HCT116 (cell line): ENCODE results near the gene CSTPP1. TPM values are rescaled to one million over a fixed set of nuclear protein-coding genes. Genes with fewer than 3 reads are reported as not detected.

Experiments
- ATAC-seq: fragments of 200-7000 bp; cut with Tn5 transposase; 2 replicates; pipeline ENCODE4 v1.9.1; 2020; ENCODE audit warnings: mild to moderate bottlenecking, moderate library complexity
- BruUV-seq: library from RNA; stranded (reverse); fragments of 400-500 nt; replicated peaks from 2 replicates; lab custom pipeline; 2021; lab: Mats Ljungman, UMichigan
- CTCF ChIA-PET: fragments of 300-600 bp; sonication (Branson Sonifier 250); formaldehyde crosslinking; loops from one replicate; lab custom pipeline; 2021; ENCODE audit warnings: antibody characterized with exemption; lab: Charles Lee
- POLR2A ChIA-PET: fragments of 300-600, 350-600 bp; sonication (Branson Sonifier 250); formaldehyde crosslinking; loops from one replicate; lab custom pipeline; 2021; ENCODE audit warnings: antibody characterized with exemption; lab: Charles Lee
- RAD21 ChIA-PET, 2 experiments: fragments of 300-600 bp; sonication (Branson Sonifier 250); formaldehyde crosslinking; loops; one replicate each; lab custom pipeline; 2023; ENCODE audit warnings: low total read pairs in 2 of 2; ENCODE audit not compliant: uncharacterized antibody in 2 of 2, unreplicated experiment in 2 of 2, low non-redundant PET in 1 of 2; lab: Charles Lee
- DNase-seq: peaks from one replicate; pipeline ENCODE4 v3.0.0-alpha.2; 2010; ENCODE audit warnings: low read depth, low spot score
- H2AFZ ChIP-seq: fragments of 200-600 bp; shearing (Covaris generic), sonication (generic); 2 replicates; pipeline ENCODE4 v1.6.1; 2017; ENCODE audit warnings: low read depth, mixed run types, mixed read lengths, antibody characterized with exemption, low read length; ENCODE audit not compliant: poor library complexity, severe bottlenecking
- H3K27ac ChIP-seq: 2 replicates; pipeline ENCODE4 v1.5.1; 2012; ENCODE audit warnings: low read depth, low read length
- H3K27me3 ChIP-seq: fragments of 200-600 bp; sonication (generic); 2 replicates; pipeline ENCODE4 v1.6.1; 2016; ENCODE audit warnings: mixed run types, low read length, mixed read lengths; ENCODE audit not compliant: insufficient read depth
- H3K36me3 ChIP-seq, 2 experiments: fragments of 200-500 bp in 1 of 2; fragments of 200-600 bp in 1 of 2; sonication (Bioruptor generic) in 1 of 2; sonication (generic) in 1 of 2; 2 replicates each; pipeline versions ENCODE4 v1.5.1 to v1.6.1; 2014 to 2016; ENCODE audit warnings: low read length in 2 of 2, inconsistent platforms in 1 of 2, mixed read lengths in 1 of 2, mixed run types in 1 of 2; ENCODE audit not compliant: insufficient read depth in 2 of 2, control insufficient read depth in 1 of 2
- H3K4me1 ChIP-seq, 2 experiments: fragments of 200-600 bp in 1 of 2; sonication (generic) in 1 of 2; 2 replicates each; pipeline versions ENCODE4 v1.5.1 to v1.6.1; 2012 to 2017; ENCODE audit warnings: low read length in 2 of 2, inconsistent platforms in 1 of 2, mild to moderate bottlenecking in 1 of 2, mixed read lengths in 1 of 2, mixed run types in 1 of 2, moderate library complexity in 1 of 2; ENCODE audit not compliant: insufficient read depth in 2 of 2, control insufficient read depth in 1 of 2
- H3K4me2 ChIP-seq: fragments of 200-600 bp; sonication (generic); 2 replicates; pipeline ENCODE4 v1.6.1; 2017; ENCODE audit warnings: mixed run types, low read length, mixed read lengths
- H3K4me3 ChIP-seq, 2 experiments: fragments of 200-600 bp in 1 of 2; sonication (generic) in 1 of 2; replicated peaks in 1 of 2; 2 replicates each; pipeline ENCODE4 v1.5.1; 2011 to 2016; ENCODE audit warnings: low read length in 2 of 2, control low read depth in 1 of 2, low read depth in 1 of 2, mild to moderate bottlenecking in 1 of 2, mixed read lengths in 1 of 2, mixed run types in 1 of 2
- H3K79me2 ChIP-seq: fragments of 200-600 bp; sonication (generic); 2 replicates; pipeline ENCODE4 v1.6.1; 2017; ENCODE audit warnings: mild to moderate bottlenecking, mixed run types, low read length, moderate library complexity, mixed read lengths; ENCODE audit not compliant: insufficient read depth
- H3K9ac ChIP-seq: fragments of 200-600 bp; sonication (generic); 2 replicates; pipeline ENCODE4 v1.6.1; 2016; ENCODE audit warnings: low read length, mixed read lengths
- H3K9me2 ChIP-seq: fragments of 200-600 bp; sonication (generic), shearing (Covaris generic); 2 replicates; pipeline ENCODE4 v1.6.1; 2017; ENCODE audit warnings: mixed run types, mild to moderate bottlenecking, moderate library complexity; ENCODE audit not compliant: insufficient read depth
- H3K9me3 ChIP-seq, 2 experiments: fragments of 200-500 bp in 1 of 2; fragments of 200-600 bp in 1 of 2; sonication (Bioruptor generic) in 1 of 2; sonication (generic) in 1 of 2; 2 replicates each; pipeline ENCODE4 v1.6.1; 2014 to 2017; ENCODE audit warnings: low read length in 2 of 2, mixed read lengths in 2 of 2, inconsistent platforms in 1 of 2, low read depth in 1 of 2, mild to moderate bottlenecking in 1 of 2, mixed run types in 1 of 2, moderate library complexity in 1 of 2; ENCODE audit not compliant: control insufficient read depth in 1 of 2, insufficient read depth in 1 of 2
- H4K20me1 ChIP-seq: fragments of 200-600 bp; sonication (generic), shearing (Covaris generic); 2 replicates; pipeline ENCODE4 v1.6.1; 2017; ENCODE audit warnings: mixed run types, mild to moderate bottlenecking, moderate library complexity; ENCODE audit not compliant: insufficient read depth
- CEBPB ChIP-seq: IDR thresholded peaks from 2 replicates; pipeline ENCODE4 v1.6.1; 2012; ENCODE audit warnings: low read depth
- FOSL1 ChIP-seq: IDR thresholded peaks from 2 replicates; pipeline ENCODE4 v1.6.1; 2012; ENCODE audit warnings: low read depth
- MAX ChIP-seq: IDR thresholded peaks from 2 replicates; pipeline ENCODE4 v1.6.1; 2012
- POLR2A ChIP-seq: IDR thresholded peaks from 2 replicates; pipeline ENCODE4 v1.7.0; 2011; ENCODE audit warnings: borderline replicate concordance; ENCODE audit not compliant: insufficient read depth, insufficient read length; ENCODE audit errors: extremely low read depth
- RAD21 ChIP-seq: IDR thresholded peaks from 2 replicates; pipeline ENCODE4 v1.6.1; 2012; ENCODE audit warnings: low read depth, mild to moderate bottlenecking
- YY1 ChIP-seq: IDR thresholded peaks from 2 replicates; pipeline ENCODE4 v1.6.1; 2011; ENCODE audit warnings: low read length, low read depth, moderate library complexity, mild to moderate bottlenecking; ENCODE audit not compliant: insufficient replicate concordance; ENCODE audit errors: extremely low read depth
- ZFX ChIP-seq: fragments of 450-650 bp; IDR thresholded peaks from 2 replicates; pipeline ENCODE4 v1.6.1; 2017
- intact Hi-C: fragments of 100-400 bp; cut with micrococcal nuclease; formaldehyde crosslinking; loops from 2 replicates; pipeline ENCODE4 v1.10.0; 2022
- total RNA-seq: library from RNA; stranded (reverse); gene quantifications from one replicate; pipeline ENCODE4 v1.2.1, GENCODE V29; 2021; ENCODE audit not compliant: unreplicated experiment
- TF ChIP-seq, protein P1 (sequence below): IDR thresholded peaks from 2 replicates; pipeline ENCODE4 v1.6.1; 2012
- TF ChIP-seq, protein P2 (sequence below): IDR thresholded peaks from 2 replicates; pipeline ENCODE4 v1.6.1; 2011; ENCODE audit warnings: mild to moderate bottlenecking, low read length, moderate library complexity; ENCODE audit not compliant: insufficient replicate concordance; ENCODE audit errors: extremely low read depth

CSTPP1 gene
- total RNA-seq, 1 experiment from 2014 or later, result 24.7 TPM

- H3K9me3 ChIP-seq, result no peaks in the 10 kb centered on the region
- RAD21 ChIA-PET, result no interaction called here
- H3K4me3 ChIP-seq, result no peak overlapping the region
- H2AFZ ChIP-seq, result no peak overlapping the region
- no peak for ATAC-seq
- no peaks in the 10 kb centered on the region for H3K9me2 ChIP-seq
- H3K9ac ChIP-seq, result no peak overlapping the region
- POLR2A ChIA-PET, result no interaction called here
- no peaks in the 10 kb centered on the region for H3K36me3 ChIP-seq
- no peak for TF ChIP-seq ZFX
- no peak for TF ChIP-seq YY1
- TF ChIP-seq POLR2A, result no peak
- no peak for TF ChIP-seq CEBPB
- TF ChIP-seq, protein P1, sequence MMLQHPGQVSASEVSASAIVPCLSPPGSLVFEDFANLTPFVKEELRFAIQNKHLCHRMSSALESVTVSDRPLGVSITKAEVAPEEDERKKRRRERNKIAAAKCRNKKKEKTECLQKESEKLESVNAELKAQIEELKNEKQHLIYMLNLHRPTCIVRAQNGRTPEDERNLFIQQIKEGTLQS, result no peak
- TF ChIP-seq FOSL1, result no peak
- no peak for TF ChIP-seq RAD21
- TF ChIP-seq MAX, result no peak
- TF ChIP-seq, protein P2, sequence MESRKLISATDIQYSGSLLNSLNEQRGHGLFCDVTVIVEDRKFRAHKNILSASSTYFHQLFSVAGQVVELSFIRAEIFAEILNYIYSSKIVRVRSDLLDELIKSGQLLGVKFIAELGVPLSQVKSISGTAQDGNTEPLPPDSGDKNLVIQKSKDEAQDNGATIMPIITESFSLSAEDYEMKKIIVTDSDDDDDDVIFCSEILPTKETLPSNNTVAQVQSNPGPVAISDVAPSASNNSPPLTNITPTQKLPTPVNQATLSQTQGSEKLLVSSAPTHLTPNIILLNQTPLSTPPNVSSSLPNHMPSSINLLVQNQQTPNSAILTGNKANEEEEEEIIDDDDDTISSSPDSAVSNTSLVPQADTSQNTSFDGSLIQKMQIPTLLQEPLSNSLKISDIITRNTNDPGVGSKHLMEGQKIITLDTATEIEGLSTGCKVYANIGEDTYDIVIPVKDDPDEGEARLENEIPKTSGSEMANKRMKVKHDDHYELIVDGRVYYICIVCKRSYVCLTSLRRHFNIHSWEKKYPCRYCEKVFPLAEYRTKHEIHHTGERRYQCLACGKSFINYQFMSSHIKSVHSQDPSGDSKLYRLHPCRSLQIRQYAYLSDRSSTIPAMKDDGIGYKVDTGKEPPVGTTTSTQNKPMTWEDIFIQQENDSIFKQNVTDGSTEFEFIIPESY, result no peak
- TF ChIP-seq, all 23 proteins: peak for 0
- H3K4me1 ChIP-seq, result no peaks in the 10 kb centered on the region
- no peaks in the 10 kb centered on the region for H4K20me1 ChIP-seq
- H3K27ac ChIP-seq, result no peak overlapping the region
- H3K4me2 ChIP-seq, result no peak overlapping the region
- intact Hi-C loops, result no loop called here
- H3K79me2 ChIP-seq, result no peaks in the 10 kb centered on the region
- DNase-seq, result no peak
- CTCF ChIA-PET, result no interaction called here
- no peaks in the 10 kb centered on the region for H3K27me3 ChIP-seq
- BruUV-seq, result no TSS peak
These were observed 170.3 kb downstream of the CSTPP1 start for GRCh38 chr11:47106798-47107411.
